Smooth muscle cell (in vitro differentiated cells): ENCODE data around the gene HCST. TPM values are rescaled to one million over a fixed set of nuclear protein-coding genes. Genes with fewer than 3 reads are reported as not detected.

Source experiments
- DNase-seq: peaks from one replicate; lab custom pipeline; 2025; ENCODE audit not compliant: unreplicated experiment; lab: John Stamatoyannopoulos, UW
- H2AFZ ChIP-seq: fragments of 200-600 bp; sonication (generic); 2 replicates; pipeline ENCODE4 v1.6.0; 2016; ENCODE audit warnings: antibody characterized with exemption, low read depth, mild to moderate bottlenecking
- H3F3A ChIP-seq: fragments of 200-600 bp; sonication (generic); 2 replicates; pipeline ENCODE4 v1.6.0; 2017; ENCODE audit warnings: antibody characterized with exemption, low read depth
- H3K27ac ChIP-seq: fragments of 200-600 bp; sonication (generic); 2 replicates; pipeline ENCODE4 v1.5.1; 2016; ENCODE audit warnings: low read depth, mild to moderate bottlenecking
- H3K27me3 ChIP-seq: fragments of 200-600 bp; sonication (generic); 2 replicates; pipeline ENCODE4 v1.6.1; 2016; ENCODE audit warnings: low read depth, mild to moderate bottlenecking
- H3K36me3 ChIP-seq: fragments of 200-600 bp; sonication (generic); 2 replicates; pipeline ENCODE4 v1.5.1; 2016; ENCODE audit warnings: low read depth
- H3K4me1 ChIP-seq: fragments of 200-600 bp; sonication (generic); 2 replicates; pipeline ENCODE4 v1.5.1; 2016; ENCODE audit warnings: low read depth
- H3K4me2 ChIP-seq: fragments of 200-600 bp; sonication (generic); 2 replicates; pipeline ENCODE4 v1.6.0; 2016; ENCODE audit warnings: mild to moderate bottlenecking
- H3K4me3 ChIP-seq: fragments of 200-600 bp; sonication (generic); 2 replicates; pipeline ENCODE4 v1.5.1; 2016; ENCODE audit warnings: mild to moderate bottlenecking
- H3K79me2 ChIP-seq: fragments of 200-600 bp; sonication (generic); 2 replicates; pipeline ENCODE4 v1.6.0; 2016; ENCODE audit warnings: low read depth, mild to moderate bottlenecking
- H3K9ac ChIP-seq: fragments of 200-600 bp; sonication (generic); 2 replicates; pipeline ENCODE4 v1.6.0; 2016; ENCODE audit warnings: low read depth
- H3K9me3 ChIP-seq: fragments of 200-600 bp; sonication (generic); replicated peaks from 2 replicates; pipeline ENCODE4 v1.5.1; 2016; ENCODE audit warnings: low read depth
- H4K20me1 ChIP-seq: fragments of 200-600 bp; sonication (generic); 2 replicates; pipeline ENCODE4 v1.6.0; 2016; ENCODE audit warnings: low read depth
- CTCF ChIP-seq: fragments of 200-600 bp; sonication (generic); IDR thresholded peaks from 2 replicates; pipeline ENCODE4 v1.5.1; 2017; ENCODE audit warnings: borderline replicate concordance, mild to moderate bottlenecking, antibody characterized with exemption; ENCODE audit not compliant: insufficient read depth, poor library complexity, severe bottlenecking
- WGBS: methylation state at CpG from one replicate; pipeline ENCODE4 v1.1.7; 2016; ENCODE audit warnings: low lambda C conversion rate; 5-methylcytosine and 5-hydroxymethylcytosine counted together
- polyA plus RNA-seq: library from polyadenylated mRNA; unstranded; fragments of >200 nt; fragmentation: Nextera tagmentation; extraction: Ambion mirVana; gene quantifications from 2 replicates; pipeline ENCODE4 v1.2.1, GENCODE V29; 2016
- total RNA-seq: library from RNA; depleted of rRNA; stranded (reverse); fragments of >200 nt; gene quantifications from 2 replicates; pipeline ENCODE4 v1.2.3, GENCODE V29; 2014

Gene HCST
- total and polyA plus RNA-seq, 2 experiments from 2014 or later = 0.81 to 3.4 TPM

GRCh38 chr19:35898499-35898809, 3.9 kb upstream of the HCST start:
- H3K36me3 ChIP-seq = no peaks in the 10 kb centered on the region
- WGBS = 30% methylated on average over 16 of the region's 17 CpGs
- DNase-seq = no peak
- peak overlapping the region; percentile 78 for H3K4me3 ChIP-seq
- H3K27ac ChIP-seq = peak overlapping the region; percentile 81
- H3K9ac ChIP-seq = peak overlapping the region; percentile 88
- no peaks in the 10 kb centered on the region for H3K27me3 ChIP-seq
- peak overlapping the region; percentile 81 for H2AFZ ChIP-seq
- peaks cover 11% of the 10 kb centered on the region for H3F3A ChIP-seq
- peaks cover 15% of the 10 kb centered on the region for H3K4me1 ChIP-seq
- H3K4me2 ChIP-seq = peak overlapping the region; percentile 99
- H4K20me1 ChIP-seq = no peaks in the 10 kb centered on the region
- H3K9me3 ChIP-seq = no peaks in the 10 kb centered on the region
- peaks cover 13% of the 10 kb centered on the region for H3K79me2 ChIP-seq
- no peak for TF ChIP-seq CTCF

- no peaks in the 10 kb centered on the region for H3K36me3 ChIP-seq
- no peaks in the 10 kb centered on the region for H4K20me1 ChIP-seq
- DNase-seq = peak; percentile 34
- H3K4me1 ChIP-seq = peaks cover 15% of the 10 kb centered on the region
- H3K4me2 ChIP-seq = peak overlapping the region; percentile 99
- H3K9me3 ChIP-seq = no peaks in the 10 kb centered on the region
- no peak for TF ChIP-seq CTCF
- H2AFZ ChIP-seq = peak overlapping the region; percentile 81
- peaks cover 13% of the 10 kb centered on the region for H3K79me2 ChIP-seq
- no peaks in the 10 kb centered on the region for H3K27me3 ChIP-seq
- 1% methylated on average over 17 of the region's 43 CpGs for WGBS
- peak overlapping the region; percentile 81 for H3K27ac ChIP-seq
- H3K9ac ChIP-seq = peak overlapping the region; percentile 88
- peaks cover 16% of the 10 kb centered on the region for H3F3A ChIP-seq
- H3K4me3 ChIP-seq = peak overlapping the region; percentile 78
Observed at GRCh38 chr19:35899547-35900214, 2.6 kb upstream of the HCST start.

DNA sequence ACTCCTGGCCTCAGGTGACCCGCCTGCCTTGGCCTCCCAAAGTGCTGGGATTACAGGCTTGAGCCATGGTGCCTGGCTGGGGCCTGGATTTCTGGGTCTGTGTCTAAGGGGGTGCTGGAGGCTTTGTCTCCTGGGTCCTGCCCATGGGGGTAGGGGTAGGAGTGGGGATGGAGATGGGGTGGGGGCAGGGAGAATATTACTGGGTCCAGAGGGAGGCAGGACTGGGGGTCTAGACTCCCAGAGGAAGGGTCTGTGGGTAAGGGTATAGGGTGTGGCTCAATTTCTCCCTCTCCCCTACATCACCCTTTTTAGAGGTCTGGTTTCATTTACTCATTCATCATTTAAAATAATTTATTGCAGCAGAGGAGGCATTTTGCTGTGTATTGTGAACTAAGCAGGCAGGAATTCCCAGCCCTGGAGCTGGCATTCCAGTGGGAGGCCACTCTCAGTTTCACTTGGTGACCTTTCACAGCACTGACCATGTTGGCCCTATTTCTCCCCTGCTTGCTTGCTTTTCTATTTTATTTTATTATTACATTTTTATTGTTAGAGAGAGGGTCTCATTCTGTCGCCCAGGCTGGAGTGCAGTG, 1.2 kb upstream of the HCST start:
- Histone ChIP-seq H3K27ac (peak overlapping the region; percentile 81), H3K9ac (peak overlapping the region; percentile 88)
- WGBS = 58% methylated on average over 2 of the region's 2 CpGs

More for the DNA sequence above, 1.2 kb upstream of the HCST start:
- Histone ChIP-seq H3K4me3 (peak overlapping the region; percentile 78), H3K36me3 (no peaks in the 10 kb centered on the region), H4K20me1 (no peaks in the 10 kb centered on the region), H3K27me3 (no peaks in the 10 kb centered on the region), H2AFZ (no peak overlapping the region), H3K4me1 (peaks cover 15% of the 10 kb centered on the region), H3K79me2 (peaks cover 13% of the 10 kb centered on the region), H3F3A (peaks cover 22% of the 10 kb centered on the region), H3K9me3 (no peaks in the 10 kb centered on the region), H3K4me2 (peak overlapping the region; percentile 99)
- TF ChIP-seq CTCF = no peak
- DNase-seq = no peak
